B cell (primary cell): ENCODE data around the gene PGS1. TPM values are rescaled to one million over a fixed set of nuclear protein-coding genes. Genes with fewer than 3 reads are reported as not detected.

Experiments
- ATAC-seq: fragments of 200-7000 bp; cut with Tn5 transposase; one replicate; pipeline ENCODE4 v1.10.0; 2021; ENCODE audit warnings: low read depth, mild to moderate bottlenecking, moderate number of reproducible peaks, moderate library complexity
- CTCF ChIA-PET: fragments of 350-600 bp; sonication (Branson Sonifier 250); formaldehyde crosslinking; loops from one replicate; lab custom pipeline; 2021; ENCODE audit warnings: antibody characterized with exemption, inconsistent platforms; lab: Charles Lee
- POLR2A ChIA-PET: fragments of 350-600 bp; sonication (Branson Sonifier 250); formaldehyde crosslinking; loops from one replicate; lab custom pipeline; 2021; ENCODE audit warnings: antibody characterized with exemption; lab: Charles Lee
- DNase-seq: peaks from one replicate; pipeline ENCODE4 v3.0.0; 2013
- H2AFZ ChIP-seq: 2 replicates; pipeline ENCODE4 v1.6.1; 2012; ENCODE audit warnings: mild to moderate bottlenecking, low read depth, low read length; ENCODE audit not compliant: insufficient read depth, poor library complexity, severe bottlenecking
- H3K27ac ChIP-seq, 2 donors: 1 replicate in 1 of 2; 2 replicates in 1 of 2; pipeline ENCODE4 v1.5.1; 2012 to 2013; ENCODE audit warnings: low read length in 2 of 2, mild to moderate bottlenecking in 2 of 2, moderate library complexity in 1 of 2
- H3K27me3 ChIP-seq, 4 experiments: fragments of 200-600 bp in 1 of 4; sonication (generic) in 1 of 4; replicated peaks in 1 of 4; 1 replicate in 2 of 4; 2 replicates in 2 of 4; pipeline versions ENCODE4 v1.6.1 to v1.7.0; 2013 to 2016; ENCODE audit warnings: low read length in 3 of 4, mild to moderate bottlenecking in 2 of 4, mixed read lengths in 1 of 4, moderate library complexity in 1 of 4; ENCODE audit not compliant: insufficient read depth in 4 of 4, control insufficient read depth in 3 of 4; ENCODE audit errors: control extremely low read depth in 1 of 4
- H3K36me3 ChIP-seq, 2 experiments: replicated peaks in 1 of 2; 1 replicate in 1 of 2; 2 replicates in 1 of 2; pipeline versions ENCODE4 v1.6.1 to v1.7.1; 2013; ENCODE audit warnings: low read length in 1 of 2; ENCODE audit not compliant: insufficient read depth in 2 of 2, control insufficient read depth in 1 of 2; ENCODE audit errors: control extremely low read depth in 1 of 2, extremely low read depth in 1 of 2
- H3K4me1 ChIP-seq, 2 donors: fragments of 200-600 bp in 1 of 2; sonication (generic) in 1 of 2; 1 replicate in 1 of 2; 2 replicates in 1 of 2; pipeline versions ENCODE4 v1.5.1 to v1.6.1; 2013 to 2017; ENCODE audit warnings: low read length in 2 of 2; ENCODE audit not compliant: control insufficient read depth in 2 of 2, insufficient read depth in 2 of 2
- H3K4me2 ChIP-seq: replicated peaks from 2 replicates; pipeline ENCODE3; 2012; ENCODE audit warnings: mild to moderate bottlenecking, low read depth, low read length; ENCODE audit not compliant: poor library complexity, severe bottlenecking
- H3K4me3 ChIP-seq, 5 experiments: fragments of 200-600 bp in 1 of 5; sonication (generic) in 1 of 5; 1 replicate in 3 of 5; 2 replicates in 2 of 5; pipeline versions ENCODE4 v1.5.1 to v1.7.0; 2011 to 2016; ENCODE audit warnings: low read length in 4 of 5, mild to moderate bottlenecking in 4 of 5, low read depth in 2 of 5, control low read depth in 1 of 5, moderate library complexity in 1 of 5; ENCODE audit not compliant: insufficient read depth in 1 of 5; ENCODE audit errors: control extremely low read depth in 1 of 5, extremely low read depth in 1 of 5
- H3K79me2 ChIP-seq: fragments of 200-600 bp; sonication (generic); one replicate; pipeline ENCODE4 v1.6.0; 2016; ENCODE audit warnings: low read length; ENCODE audit not compliant: control insufficient read depth, insufficient read depth
- H3K9ac ChIP-seq: fragments of 200-600 bp; sonication (generic); 2 replicates; pipeline ENCODE4 v1.6.1; 2017; ENCODE audit warnings: mild to moderate bottlenecking, low read length, moderate library complexity
- H3K9me3 ChIP-seq, 3 donors: one replicate each; pipeline versions ENCODE4 v1.6.1 to v1.7.1; 2013; ENCODE audit warnings: low read length in 2 of 3; ENCODE audit not compliant: control insufficient read depth in 2 of 3, insufficient read depth in 1 of 3; ENCODE audit errors: control extremely low read depth in 1 of 3
- H4K20me1 ChIP-seq: 2 replicates; pipeline ENCODE4 v1.6.0; 2012; ENCODE audit warnings: mild to moderate bottlenecking, low read length; ENCODE audit not compliant: insufficient read depth, control insufficient read depth, poor library complexity, severe bottlenecking
- H3K27ac Mint-ChIP-seq: one replicate; pipeline ENCODE4 v1.8.0; 2021; ENCODE audit warnings: mixed read lengths
- H3K27me3 Mint-ChIP-seq: one replicate; pipeline ENCODE4 v1.8.0; 2021; ENCODE audit warnings: mixed read lengths
- H3K4me1 Mint-ChIP-seq: one replicate; pipeline ENCODE4 v1.8.0; 2021; ENCODE audit warnings: mixed read lengths
- H3K4me3 Mint-ChIP-seq: one replicate; pipeline ENCODE4 v1.8.0; 2021; ENCODE audit warnings: mixed read lengths
- H3K9me3 Mint-ChIP-seq: one replicate; pipeline ENCODE4 v1.8.0; 2022; ENCODE audit warnings: mixed read lengths; ENCODE audit not compliant: insufficient read depth
- CTCF ChIP-seq: fragments of 200-600 bp; IDR thresholded peaks from one replicate; pipeline ENCODE4 v1.8.0; 2022; ENCODE audit warnings: antibody characterized with exemption, mild to moderate bottlenecking
- EZH2 ChIP-seq: IDR thresholded peaks from 2 replicates; pipeline ENCODE4 v1.6.1; 2012; ENCODE audit warnings: borderline replicate concordance, low read depth, mild to moderate bottlenecking, moderate library complexity, low read length; ENCODE audit not compliant: insufficient read depth, poor library complexity, severe bottlenecking
- WGBS: methylation state at CpG from one replicate; pipeline ENCODE4 v1.1.5; 2013; ENCODE audit warnings: missing lambda C conversion rate; ENCODE audit not compliant: insufficient coverage; 5-methylcytosine and 5-hydroxymethylcytosine counted together
- intact Hi-C: fragments of 100-400 bp; cut with micrococcal nuclease; formaldehyde crosslinking; loops from one replicate; pipeline ENCODE4 v1.10.0; 2022
- polyA plus RNA-seq: library from polyadenylated mRNA; depleted of rRNA; stranded (reverse); fragments of >200 nt; gene quantifications from 2 replicates; pipeline ENCODE4 v1.2.3, GENCODE V29; 2012
- total RNA-seq, 2 donors: library from RNA; stranded (reverse); fragments of 120-200 nt in 1 of 2; gene quantifications; 1 replicate in 1 of 2; 2 replicates in 1 of 2; pipeline versions ENCODE4 v1.2.3 to v1.2.4, GENCODE V29; 2013 to 2022

PGS1 gene
- total and polyA plus RNA-seq, 2 donors (not counting 1 experiment from before 2014, with no cell fraction given): 85.1 to 88.3 TPM

- Histone ChIP-seq H3K4me3 (no peak overlapping the region), H3K9ac (no peak overlapping the region), H4K20me1 (no peaks in the 10 kb centered on the region), H3K4me1 (no peaks in the 10 kb centered on the region), H3K9me3 (no peaks in the 10 kb centered on the region), H3K27ac (no peak overlapping the region), H3K79me2 (no peaks in the 10 kb centered on the region), H3K27me3 (no peaks in the 10 kb centered on the region), H3K36me3 (peaks cover 0 to 27% of the 10 kb centered on the region in 2 experiments), H2AFZ (no peak overlapping the region), H3K4me2 (no peak overlapping the region)
- no peaks in the 10 kb centered on the region for H3K4me1 Mint-ChIP-seq
- no peak for TF ChIP-seq EZH2
- TF ChIP-seq CTCF: no peak
- H3K4me3 Mint-ChIP-seq: no peak overlapping the region
- H3K9me3 Mint-ChIP-seq: no peaks in the 10 kb centered on the region
- WGBS: 86% methylated on average over 10 of the region's 10 CpGs
- no peaks in the 10 kb centered on the region for H3K27me3 Mint-ChIP-seq
- ATAC-seq (no peak), DNase-seq (no peak)
- ChIA-PET POLR2A (no interaction called here), CTCF (no interaction called here)
- H3K27ac Mint-ChIP-seq: no peak overlapping the region
- intact Hi-C loops: loop anchor here (10.0 kb wide), 1 partner anchor 315 kb away; no protein-coding TSS in a partner anchor
Measured at GRCh38 chr17:78429618-78429995, 51.2 kb downstream of the PGS1 start.

- Histone ChIP-seq H3K9ac (no peak overlapping the region), H3K4me2 (no peak overlapping the region), H3K79me2 (no peaks in the 10 kb centered on the region), H3K4me3 (no peak overlapping the region), H3K27me3 (no peaks in the 10 kb centered on the region), H3K36me3 (peaks cover 0 to 16% of the 10 kb centered on the region in 2 experiments), H3K9me3 (no peaks in the 10 kb centered on the region), H3K4me1 (no peaks in the 10 kb centered on the region), H4K20me1 (no peaks in the 10 kb centered on the region), H3K27ac (no peak overlapping the region), H2AFZ (no peak overlapping the region)
- DNase-seq (no peak), ATAC-seq (no peak)
- WGBS: 74% methylated on average over 14 of the region's 20 CpGs
- Mint-ChIP-seq H3K4me3 (no peak overlapping the region), H3K27ac (no peak overlapping the region), H3K27me3 (no peaks in the 10 kb centered on the region), H3K9me3 (no peaks in the 10 kb centered on the region), H3K4me1 (no peaks in the 10 kb centered on the region)
- intact Hi-C loops: no loop called here
- ChIA-PET CTCF (interaction anchor here (0.6 kb wide), 1 partner anchor 1333 kb away, joined by 3 read pairs; no protein-coding TSS in a partner anchor), POLR2A (no interaction called here)
- TF ChIP-seq EZH2: no peak
- TF ChIP-seq CTCF: no peak
Measured at GRCh38 chr17:78430892-78431691, 52.6 kb downstream of the PGS1 start.
